ENCODE results near the gene CTNNA3. TPM values are rescaled to one million over a fixed set of nuclear protein-coding genes. Genes with fewer than 3 reads are reported as not detected.

Gene CTNNA3
- total RNA-seq, 1 experiment from 2014 or later: not detected

GRCh38 chr10:66041771-66042170 is 1654.2 kb downstream of the CTNNA3 start:
- H3K27me3 Mint-ChIP-seq (ENCODE audit: unreplicated experiment): no peaks in the 10 kb centered on the region
- TF ChIP-seq CTCF (IDR thresholded peaks at IDR 0.05; ENCODE audit: unreplicated experiment): no peak
- H3K9me3 Mint-ChIP-seq (ENCODE audit: low read depth, unreplicated experiment): peaks cover 3% of the 10 kb centered on the region
- BruUV-seq (replicated peaks): no TSS peak
- DNase-seq: no peak
- H3K4me1 Mint-ChIP-seq (ENCODE audit: low read depth, unreplicated experiment): no peaks in the 10 kb centered on the region
- CTCF ChIA-PET: no interaction called here
- intact Hi-C loops (cut with micrococcal nuclease; ENCODE audit: unreplicated experiment): no loop called here
- no peaks in the 10 kb centered on the region for H3K36me3 Mint-ChIP-seq (ENCODE audit: insufficient read depth, unreplicated experiment)
- no peak overlapping the region for H3K4me3 Mint-ChIP-seq (ENCODE audit: low read depth, unreplicated experiment)
- H3K27ac Mint-ChIP-seq (ENCODE audit: unreplicated experiment): no peak overlapping the region

- intact Hi-C loops (cut with micrococcal nuclease; ENCODE audit: unreplicated experiment): no loop called here
- no peak overlapping the region for H3K4me3 Mint-ChIP-seq (ENCODE audit: low read depth, unreplicated experiment)
- CTCF ChIA-PET: no interaction called here
- no TSS peak for BruUV-seq (replicated peaks)
- no peaks in the 10 kb centered on the region for H3K27me3 Mint-ChIP-seq (ENCODE audit: unreplicated experiment)
- no peaks in the 10 kb centered on the region for H3K36me3 Mint-ChIP-seq (ENCODE audit: insufficient read depth, unreplicated experiment)
- DNase-seq: no peak
- no peaks in the 10 kb centered on the region for H3K4me1 Mint-ChIP-seq (ENCODE audit: low read depth, unreplicated experiment)
- no peak for TF ChIP-seq CTCF (IDR thresholded peaks at IDR 0.05; ENCODE audit: unreplicated experiment)
- no peaks in the 10 kb centered on the region for H3K9me3 Mint-ChIP-seq (ENCODE audit: low read depth, unreplicated experiment)
- no peak overlapping the region for H3K27ac Mint-ChIP-seq (ENCODE audit: unreplicated experiment)
These were observed 1657.4 kb downstream of the CTNNA3 start for GRCh38 chr10:66038623-66039022.

GRCh38 chr10:66026321-66026720 is 1669.7 kb downstream of the CTNNA3 start:
- Mint-ChIP-seq H3K4me1 (ENCODE audit: low read depth, unreplicated experiment) (no peaks in the 10 kb centered on the region), H3K36me3 (ENCODE audit: insufficient read depth, unreplicated experiment) (no peaks in the 10 kb centered on the region), H3K9me3 (ENCODE audit: low read depth, unreplicated experiment) (peaks cover 5% of the 10 kb centered on the region), H3K27me3 (ENCODE audit: unreplicated experiment) (no peaks in the 10 kb centered on the region), H3K4me3 (ENCODE audit: low read depth, unreplicated experiment) (no peak overlapping the region), H3K27ac (ENCODE audit: unreplicated experiment) (no peak overlapping the region)
- intact Hi-C loops (cut with micrococcal nuclease; ENCODE audit: unreplicated experiment): no loop called here
- BruUV-seq (replicated peaks): no TSS peak
- no peak for DNase-seq
- CTCF ChIA-PET: no interaction called here
- no peak for TF ChIP-seq CTCF (IDR thresholded peaks at IDR 0.05; ENCODE audit: unreplicated experiment)

GRCh38 chr10:66025186-66025585 is 1670.8 kb downstream of the CTNNA3 start:
- no peaks in the 10 kb centered on the region for H3K36me3 Mint-ChIP-seq (ENCODE audit: insufficient read depth, unreplicated experiment)
- no peak for TF ChIP-seq CTCF (IDR thresholded peaks at IDR 0.05; ENCODE audit: unreplicated experiment)
- H3K27me3 Mint-ChIP-seq (ENCODE audit: unreplicated experiment): no peaks in the 10 kb centered on the region
- no peak overlapping the region for H3K27ac Mint-ChIP-seq (ENCODE audit: unreplicated experiment)
- intact Hi-C loops (cut with micrococcal nuclease; ENCODE audit: unreplicated experiment): no loop called here
- peaks cover 6% of the 10 kb centered on the region for H3K9me3 Mint-ChIP-seq (ENCODE audit: low read depth, unreplicated experiment)
- H3K4me3 Mint-ChIP-seq (ENCODE audit: low read depth, unreplicated experiment): no peak overlapping the region
- CTCF ChIA-PET: no interaction called here
- no TSS peak for BruUV-seq (replicated peaks)
- DNase-seq: no peak
- H3K4me1 Mint-ChIP-seq (ENCODE audit: low read depth, unreplicated experiment): no peaks in the 10 kb centered on the region

GRCh38 chr10:66021423-66021822 is 1674.6 kb downstream of the CTNNA3 start:
- intact Hi-C loops (cut with micrococcal nuclease; ENCODE audit: unreplicated experiment): no loop called here
- TF ChIP-seq CTCF (IDR thresholded peaks at IDR 0.05; ENCODE audit: unreplicated experiment): no peak
- CTCF ChIA-PET: no interaction called here
- no peaks in the 10 kb centered on the region for H3K4me1 Mint-ChIP-seq (ENCODE audit: low read depth, unreplicated experiment)
- no peak overlapping the region for H3K4me3 Mint-ChIP-seq (ENCODE audit: low read depth, unreplicated experiment)
- H3K36me3 Mint-ChIP-seq (ENCODE audit: insufficient read depth, unreplicated experiment): no peaks in the 10 kb centered on the region
- H3K27me3 Mint-ChIP-seq (ENCODE audit: unreplicated experiment): no peaks in the 10 kb centered on the region
- DNase-seq: no peak
- H3K27ac Mint-ChIP-seq (ENCODE audit: unreplicated experiment): no peak overlapping the region
- no TSS peak for BruUV-seq (replicated peaks)
- peaks cover 4% of the 10 kb centered on the region for H3K9me3 Mint-ChIP-seq (ENCODE audit: low read depth, unreplicated experiment)
